NCI-H82 treated with DMSO at 0.1 percent for 48 hours (cell line): ENCODE measurements around the gene ZNF277.
A peak's percentile ranks its signal among the peaks of the same experiment; 100 is the strongest.
"Not testable (repeated sequence)": the region's sequence is repeated elsewhere in the genome, so short reads cannot be mapped to it uniquely, and the experiment has no call there.

Source experiments
- DNase-seq: peaks from one replicate; lab custom pipeline; 2025; ENCODE audit not compliant: unreplicated experiment; lab: John Stamatoyannopoulos, UW

Gene ZNF277

GRCh38 chr7:112207765-112208164 lies 1.3 kb downstream of the ZNF277 start:
- no peak for DNase-seq

GRCh38 chr7:112211348-112211907 lies 4.9 kb downstream of the ZNF277 start:
- no peak for DNase-seq

- DNase-seq, result no peak
Measured at GRCh38 chr7:112212571-112212970, 6.1 kb downstream of the ZNF277 start.

- no peak for DNase-seq
Measured at GRCh38 chr7:112213735-112214134, 7.2 kb downstream of the ZNF277 start.

GRCh38 chr7:112214268-112214667 lies 7.8 kb downstream of the ZNF277 start:
- no peak for DNase-seq

- no peak for DNase-seq
Measured at GRCh38 chr7:112214883-112215282, 8.4 kb downstream of the ZNF277 start.

GRCh38 chr7:112215787-112216186 lies 9.3 kb downstream of the ZNF277 start:
- DNase-seq, result no peak

- DNase-seq, result no peak
Measured at GRCh38 chr7:112220877-112221434, 14.5 kb downstream of the ZNF277 start.

GRCh38 chr7:112223310-112223709 lies 16.8 kb downstream of the ZNF277 start:
- no peak for DNase-seq

- no peak for DNase-seq
Measured at GRCh38 chr7:112224186-112224585, 17.7 kb downstream of the ZNF277 start.

- DNase-seq, result peak; percentile 58
Measured at GRCh38 chr7:112225006-112225405, 18.5 kb downstream of the ZNF277 start.

GRCh38 chr7:112226701-112227276 lies 20.3 kb downstream of the ZNF277 start:
- DNase-seq, result no peak

- no peak for DNase-seq
Measured at GRCh38 chr7:112228632-112229031, 22.1 kb downstream of the ZNF277 start.

GRCh38 chr7:112232212-112232978 lies 25.9 kb downstream of the ZNF277 start:
- peak; percentile 91 for DNase-seq

GRCh38 chr7:112233048-112233697 lies 26.7 kb downstream of the ZNF277 start:
- no peak for DNase-seq

- no peak for DNase-seq
Measured at GRCh38 chr7:112234147-112234546, 27.7 kb downstream of the ZNF277 start.

GRCh38 chr7:112236597-112236996 lies 30.1 kb downstream of the ZNF277 start:
- DNase-seq, result no peak

GRCh38 chr7:112238330-112238729 lies 31.8 kb downstream of the ZNF277 start:
- DNase-seq, result no peak

GRCh38 chr7:112238852-112239610 lies 32.5 kb downstream of the ZNF277 start:
- DNase-seq, result no peak

- DNase-seq, result no peak
Measured at GRCh38 chr7:112248598-112248997, 42.1 kb downstream of the ZNF277 start.

- DNase-seq, result not testable (repeated sequence)
Measured at GRCh38 chr7:112249967-112250366, 43.5 kb downstream of the ZNF277 start.
